GM12801 (cell line): Measurements from ENCODE around the gene PSTK.

Experiments used
- CTCF ChIP-seq: IDR thresholded peaks from one replicate; pipeline ENCODE4 v1.5.1; 2011; ENCODE audit warnings: control low read depth; ENCODE audit not compliant: insufficient read length; ENCODE audit errors: extremely low read depth

PSTK gene

GRCh38 chr10:123013456-123014419 lies 33.5 kb downstream of the PSTK start:
- no peak for TF ChIP-seq CTCF

- TF ChIP-seq CTCF: no peak
These were observed 34.6 kb downstream of the PSTK start for GRCh38 chr10:123014772-123015171.

GRCh38 chr10:123016228-123016627 lies 36.0 kb downstream of the PSTK start:
- TF ChIP-seq CTCF: no peak

- no peak for TF ChIP-seq CTCF
These were observed 37.4 kb downstream of the PSTK start for GRCh38 chr10:123017421-123018165.

GRCh38 chr10:123018531-123018930 lies 38.3 kb downstream of the PSTK start:
- TF ChIP-seq CTCF: no peak

- TF ChIP-seq CTCF: no peak
These were observed 39.1 kb downstream of the PSTK start for GRCh38 chr10:123019264-123019663.

GRCh38 chr10:123019941-123020703 lies 39.9 kb downstream of the PSTK start:
- no peak for TF ChIP-seq CTCF
